ES-I3 (cell line): ENCODE data around the gene NCK2.

Source experiments
- H3K36me3 ChIP-seq: 2 replicates; pipeline ENCODE4 v1.6.1; 2013; ENCODE audit warnings: mild to moderate bottlenecking, low read length, control low read depth, moderate library complexity; ENCODE audit not compliant: insufficient read depth
- H3K4me1 ChIP-seq: 2 replicates; pipeline ENCODE4 v1.6.1; 2013; ENCODE audit warnings: mild to moderate bottlenecking, control low read depth, low read length; ENCODE audit not compliant: insufficient read depth
- H3K9ac ChIP-seq: 2 replicates; pipeline ENCODE4 v1.6.1; 2013; ENCODE audit warnings: low read depth, mild to moderate bottlenecking, low read length, moderate library complexity
- H3K9me3 ChIP-seq: 2 replicates; pipeline ENCODE4 v1.6.1; 2013; ENCODE audit warnings: mild to moderate bottlenecking, low read length, moderate library complexity; ENCODE audit not compliant: control insufficient read depth, insufficient read depth

The NCK2 gene

DNA sequence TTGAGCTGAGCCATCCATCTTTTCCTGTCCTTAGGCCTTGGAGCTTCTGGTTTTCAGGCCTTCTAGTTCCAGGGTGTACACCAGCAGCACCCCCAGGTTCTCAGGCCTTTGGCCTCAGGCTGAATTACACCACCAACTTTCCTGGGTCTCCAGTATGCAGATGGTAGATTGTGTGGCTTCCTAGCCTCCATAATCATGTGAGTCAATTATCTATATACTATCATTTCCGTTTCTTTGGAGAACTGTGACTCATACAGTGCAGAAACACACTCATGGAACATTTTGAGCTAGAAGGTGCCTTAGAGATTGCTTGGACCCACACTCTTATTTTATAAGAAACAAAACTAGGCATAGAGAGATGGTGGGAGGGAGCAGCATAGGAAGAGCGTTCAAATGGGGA, 167.4 kb downstream of the NCK2 start:
- H3K9me3 ChIP-seq = no peaks in the 10 kb centered on the region

DNA sequence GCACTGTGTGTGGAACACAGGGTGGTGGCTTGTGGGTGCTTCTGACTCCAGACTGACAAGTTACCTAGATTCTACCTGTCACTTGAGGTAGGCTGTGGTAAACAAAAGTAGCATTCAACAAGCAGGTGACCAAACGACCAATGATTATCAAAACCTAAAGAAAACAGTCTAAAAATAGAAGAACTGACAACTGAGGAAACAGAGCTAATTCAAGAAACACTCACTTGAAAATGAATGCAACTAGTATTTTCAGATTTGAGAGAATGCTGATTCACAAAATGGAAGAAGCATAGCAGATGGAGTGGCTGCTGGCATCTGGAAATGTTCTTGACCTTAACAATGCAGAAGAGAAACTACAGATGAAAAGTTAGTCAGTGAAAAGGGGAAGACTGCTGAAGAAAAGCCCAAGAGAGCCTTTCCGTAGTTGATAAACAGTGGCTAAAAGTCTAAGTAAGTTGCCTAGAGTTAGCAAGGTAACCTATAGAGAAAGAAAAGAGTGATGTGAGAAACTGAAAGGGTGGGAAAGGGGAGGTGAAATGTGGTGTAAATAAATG, 170.4 kb downstream of the NCK2 start:
- Histone ChIP-seq H3K9ac (no peak overlapping the region), H3K36me3 (no peaks in the 10 kb centered on the region), H3K9me3 (no peaks in the 10 kb centered on the region), H3K4me1 (no peaks in the 10 kb centered on the region)

More for the DNA sequence above, 167.4 kb downstream of the NCK2 start:
- Histone ChIP-seq H3K4me1 (no peaks in the 10 kb centered on the region), H3K36me3 (no peaks in the 10 kb centered on the region), H3K9ac (no peak overlapping the region)

DNA sequence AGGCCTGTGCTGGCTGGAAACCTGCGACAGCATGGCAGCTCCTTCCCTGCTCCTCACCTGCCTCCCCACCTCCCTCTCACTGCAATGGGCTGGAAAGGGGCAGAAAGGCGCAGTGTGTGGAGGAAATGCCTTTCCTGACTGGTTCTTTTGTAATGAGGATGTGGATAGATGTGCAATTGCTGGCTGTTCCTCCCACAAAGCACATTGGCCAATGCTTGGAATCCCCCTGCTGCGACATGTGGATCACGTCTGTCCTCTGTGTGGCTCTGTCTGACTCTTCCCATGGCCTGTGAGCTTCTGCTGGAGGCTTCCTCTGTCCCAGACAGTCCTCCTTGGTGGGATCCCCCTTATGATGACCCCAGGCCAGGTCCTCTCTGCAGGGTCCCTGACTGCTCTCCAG, 172.5 kb downstream of the NCK2 start:
- no peaks in the 10 kb centered on the region for H3K4me1 ChIP-seq
- H3K9me3 ChIP-seq = no peaks in the 10 kb centered on the region; the same call in 1 of the 2 replicates
- H3K36me3 ChIP-seq = no peaks in the 10 kb centered on the region
- no peak overlapping the region for H3K9ac ChIP-seq

DNA sequence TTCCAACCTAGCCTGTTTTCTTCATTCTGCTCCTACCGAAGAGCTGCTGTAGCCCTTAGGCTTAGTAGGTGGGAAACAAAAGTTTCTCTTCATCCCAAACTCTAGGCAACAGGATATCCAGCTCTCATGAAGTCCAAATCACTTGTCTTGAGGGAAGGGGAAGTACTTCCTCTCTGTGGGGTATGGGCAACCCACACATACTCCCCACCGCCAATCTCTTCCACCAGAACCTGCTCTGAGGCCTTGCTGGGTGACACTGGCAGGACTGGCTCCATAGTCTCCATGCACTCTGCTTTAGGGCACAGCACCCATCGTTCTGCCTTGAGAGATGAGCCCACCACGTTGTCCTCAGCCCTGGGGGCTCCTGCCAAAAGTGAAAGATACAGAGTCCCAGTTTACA, 173.0 kb downstream of the NCK2 start:
- no peaks in the 10 kb centered on the region for H3K4me1 ChIP-seq
- no peak overlapping the region for H3K9ac ChIP-seq
- H3K9me3 ChIP-seq = no peaks in the 10 kb centered on the region; the same call in 1 of the 2 replicates
- no peaks in the 10 kb centered on the region for H3K36me3 ChIP-seq

DNA sequence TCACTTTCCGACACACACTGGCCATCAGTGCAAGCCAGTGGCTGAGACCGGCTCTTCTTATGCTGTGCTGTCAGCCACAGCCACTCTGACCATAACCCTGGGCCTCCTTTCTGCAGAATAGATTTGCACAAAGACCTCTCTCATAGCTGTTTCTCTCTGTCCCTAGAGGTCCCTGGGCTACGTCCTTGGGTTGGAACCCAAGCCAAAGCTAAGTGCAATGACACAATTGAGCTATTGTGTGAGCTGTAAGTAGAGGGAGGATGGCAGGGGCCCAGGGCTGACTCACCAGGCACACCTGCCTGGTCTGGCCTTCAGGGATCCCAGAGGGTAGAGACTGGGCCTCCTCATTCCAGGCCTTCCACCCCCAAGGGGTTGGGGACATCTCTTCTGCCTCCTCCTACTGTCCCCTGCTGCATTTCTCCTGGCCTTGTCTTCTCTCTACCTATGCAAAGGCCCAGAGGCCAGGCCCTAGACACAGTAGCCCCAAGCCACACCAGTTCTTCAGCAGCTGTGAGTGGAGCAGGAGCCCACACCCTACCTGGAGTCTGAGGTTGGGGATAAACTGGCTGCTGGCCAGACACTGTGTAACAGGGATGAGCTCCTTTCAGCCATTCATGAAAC, 174.6 kb downstream of the NCK2 start:
- Histone ChIP-seq H3K36me3 (no peaks in the 10 kb centered on the region), H3K4me1 (no peaks in the 10 kb centered on the region), H3K9ac (no peak overlapping the region), H3K9me3 (no peaks in the 10 kb centered on the region; the same call in 1 of the 2 replicates)

DNA sequence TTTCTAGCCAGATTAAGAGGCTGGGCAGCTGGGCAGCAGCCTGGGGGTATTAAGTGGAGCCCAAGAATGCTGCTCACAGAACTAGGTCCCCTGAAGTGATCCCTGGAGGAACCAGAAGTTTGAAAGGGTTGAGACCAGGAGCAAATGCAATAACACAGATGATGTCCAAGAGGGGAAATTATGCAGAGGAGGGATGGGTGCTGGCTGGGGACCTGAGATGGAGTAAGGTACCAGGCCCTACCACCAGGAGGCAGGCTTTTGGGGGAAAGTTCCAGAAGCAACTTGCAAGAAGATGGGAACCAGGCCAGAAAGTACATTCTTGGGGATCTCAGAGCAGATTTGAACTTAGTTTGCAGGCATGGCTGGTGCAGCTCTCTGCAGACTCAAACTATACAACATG, 175.1 kb downstream of the NCK2 start:
- no peaks in the 10 kb centered on the region for H3K36me3 ChIP-seq
- H3K9ac ChIP-seq = no peak overlapping the region

DNA sequence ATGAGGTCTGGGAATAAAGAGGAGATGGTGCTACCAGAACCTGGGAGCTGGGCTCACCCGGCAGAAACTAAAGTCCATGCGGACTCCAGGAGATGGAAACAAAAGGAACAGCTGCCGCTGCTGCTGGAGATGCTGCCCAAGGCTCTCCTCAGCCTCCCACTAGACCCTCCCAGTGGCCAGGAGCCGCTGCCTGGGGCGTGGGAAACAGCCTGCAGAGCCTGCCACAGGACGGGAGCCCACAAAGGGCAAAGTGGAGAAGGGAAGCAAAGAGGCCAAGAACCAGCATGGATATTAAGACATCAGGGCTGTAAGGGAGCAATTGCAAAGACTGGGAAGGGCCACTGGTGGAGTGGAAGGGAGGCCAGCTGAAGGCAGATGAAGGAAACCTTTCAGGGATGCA, 179.6 kb downstream of the NCK2 start:
- H3K4me1 ChIP-seq = no peaks in the 10 kb centered on the region
- no peaks in the 10 kb centered on the region; the same call in 1 of the 2 replicates for H3K9me3 ChIP-seq
- no peak overlapping the region for H3K9ac ChIP-seq
- H3K36me3 ChIP-seq = no peaks in the 10 kb centered on the region

More for the DNA sequence above, 175.1 kb downstream of the NCK2 start:
- H3K9me3 ChIP-seq = no peaks in the 10 kb centered on the region; the same call in 1 of the 2 replicates
- no peaks in the 10 kb centered on the region for H3K4me1 ChIP-seq

DNA sequence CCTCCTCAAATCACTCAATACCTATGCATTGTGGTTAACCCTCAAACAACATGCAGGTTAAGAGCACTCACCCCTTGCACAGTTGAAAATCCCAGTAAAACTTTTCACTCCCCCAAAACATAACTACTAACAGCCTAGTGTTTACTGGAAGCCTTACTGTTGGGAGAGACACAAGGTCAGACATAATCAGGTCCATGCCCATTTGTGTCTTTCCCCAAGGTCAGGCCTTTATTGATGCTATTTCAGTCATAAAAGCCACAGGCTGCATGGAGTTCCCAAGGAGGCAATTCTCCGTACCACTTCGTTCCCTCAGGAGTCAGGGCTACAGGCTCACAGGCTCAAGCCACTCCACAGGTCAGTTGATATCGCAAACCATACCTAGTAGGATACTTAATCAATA, 180.2 kb downstream of the NCK2 start:
- Histone ChIP-seq H3K9ac (no peak overlapping the region), H3K36me3 (no peaks in the 10 kb centered on the region)

DNA sequence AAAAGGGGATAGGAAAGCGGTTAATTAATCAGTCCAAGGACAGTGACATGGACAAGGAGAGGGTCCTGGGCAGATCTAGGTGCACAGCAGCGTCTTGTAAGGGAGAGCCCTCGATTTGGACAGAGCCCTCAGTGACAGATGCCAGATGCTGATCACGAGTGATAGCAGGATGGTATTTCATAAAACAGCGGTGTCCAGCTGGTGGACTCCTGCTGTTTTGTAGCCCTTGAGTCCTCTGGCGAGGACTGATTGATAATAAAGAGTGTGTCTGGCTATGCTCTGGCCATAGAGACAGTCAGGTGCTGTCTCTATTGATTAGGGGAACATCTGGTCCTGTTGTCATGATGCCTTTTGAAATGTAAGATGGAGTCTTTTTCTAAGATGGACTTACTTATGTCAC, 180.7 kb downstream of the NCK2 start:
- no peaks in the 10 kb centered on the region; the same call in 1 of the 2 replicates for H3K9me3 ChIP-seq

More for the DNA sequence above, 180.2 kb downstream of the NCK2 start:
- Histone ChIP-seq H3K4me1 (no peaks in the 10 kb centered on the region), H3K9me3 (no peaks in the 10 kb centered on the region; the same call in 1 of the 2 replicates)

DNA sequence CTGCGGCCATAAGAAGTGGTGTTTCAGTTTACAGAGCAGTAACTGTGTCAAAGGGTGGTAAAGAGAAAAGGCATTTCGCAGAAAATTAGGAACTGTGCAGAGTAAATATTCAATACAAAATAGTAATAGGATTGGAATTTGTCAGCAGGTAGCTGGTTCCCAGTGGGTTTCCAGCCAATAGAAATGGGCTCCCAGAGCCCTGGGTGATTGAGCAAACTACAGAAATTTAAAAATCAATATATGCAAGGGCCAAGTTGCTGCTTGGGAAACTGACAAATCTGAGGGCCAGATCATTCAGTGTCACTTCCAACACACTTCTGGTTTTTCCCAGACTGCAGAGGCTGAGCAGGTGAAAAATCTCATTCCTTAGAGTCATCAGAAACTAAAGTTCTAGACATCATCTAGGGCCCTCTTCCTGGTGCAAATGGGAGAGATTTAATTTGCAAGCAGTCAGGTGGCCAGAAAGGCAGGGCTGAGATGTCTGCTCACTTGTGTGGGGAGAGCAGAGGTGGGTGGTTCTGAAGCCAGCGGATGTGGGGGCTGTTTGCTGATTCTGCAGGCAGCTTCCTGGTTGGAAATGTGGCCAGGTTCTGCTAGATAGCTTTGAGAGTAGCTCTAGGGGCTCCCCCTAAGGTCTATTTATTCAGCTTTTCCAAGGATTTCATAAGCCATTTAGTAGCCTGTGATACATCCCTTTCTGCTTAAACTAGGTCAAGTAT, 182.4 kb downstream of the NCK2 start:
- no peaks in the 10 kb centered on the region for H3K36me3 ChIP-seq
- no peaks in the 10 kb centered on the region for H3K9me3 ChIP-seq
- H3K9ac ChIP-seq = no peak overlapping the region
- no peaks in the 10 kb centered on the region for H3K4me1 ChIP-seq

More for the DNA sequence above, 180.7 kb downstream of the NCK2 start:
- no peaks in the 10 kb centered on the region for H3K36me3 ChIP-seq
- no peaks in the 10 kb centered on the region for H3K4me1 ChIP-seq
- no peak overlapping the region for H3K9ac ChIP-seq

DNA sequence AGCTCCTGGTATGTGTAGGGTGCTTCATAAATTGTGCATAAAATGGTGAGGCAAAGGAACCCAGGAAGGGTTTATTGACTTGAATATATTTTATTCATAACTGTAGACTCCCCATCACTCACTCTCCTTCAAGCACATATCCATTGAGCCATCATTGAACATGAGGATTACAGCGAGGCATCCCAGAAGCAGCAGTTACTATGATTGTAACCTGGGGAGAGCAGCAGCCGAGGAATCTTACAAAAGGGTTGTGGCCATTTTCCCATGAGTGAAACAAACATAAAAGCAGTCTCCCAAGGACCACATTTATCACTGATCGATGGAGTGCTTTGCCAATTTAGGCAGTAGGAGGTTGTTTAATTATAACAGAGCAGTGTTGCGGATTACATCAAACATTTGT, 183.4 kb downstream of the NCK2 start:
- Histone ChIP-seq H3K9me3 (no peaks in the 10 kb centered on the region), H3K4me1 (no peaks in the 10 kb centered on the region), H3K9ac (no peak overlapping the region)

DNA sequence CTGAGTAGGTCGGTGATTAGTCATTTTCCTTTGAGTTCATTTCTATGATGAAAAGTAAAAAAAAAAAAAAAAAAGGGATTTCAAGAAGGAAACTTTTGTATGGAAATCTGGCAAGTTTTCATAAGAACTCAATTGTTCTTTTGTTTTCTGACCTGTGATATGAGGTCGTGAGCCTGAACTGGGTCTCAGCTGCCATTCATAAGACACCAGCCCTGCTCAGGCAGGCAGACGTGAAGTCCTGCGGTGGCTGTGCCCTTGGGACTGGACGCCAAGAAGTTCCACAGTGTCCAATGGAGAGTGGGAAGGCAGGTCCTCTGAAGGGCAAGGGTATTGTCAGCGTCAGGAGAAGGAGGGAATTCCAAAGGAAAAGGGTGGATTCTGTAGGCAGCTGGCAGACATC, 183.9 kb downstream of the NCK2 start:
- Histone ChIP-seq H3K9me3 (0 out of 2 replicates have a peak, but pooled peaks cover under 1% of the 10 kb centered on the region), H3K36me3 (no peaks in the 10 kb centered on the region), H3K4me1 (no peaks in the 10 kb centered on the region), H3K9ac (no peak overlapping the region)

More for the DNA sequence above, 183.4 kb downstream of the NCK2 start:
- H3K36me3 ChIP-seq = no peaks in the 10 kb centered on the region

DNA sequence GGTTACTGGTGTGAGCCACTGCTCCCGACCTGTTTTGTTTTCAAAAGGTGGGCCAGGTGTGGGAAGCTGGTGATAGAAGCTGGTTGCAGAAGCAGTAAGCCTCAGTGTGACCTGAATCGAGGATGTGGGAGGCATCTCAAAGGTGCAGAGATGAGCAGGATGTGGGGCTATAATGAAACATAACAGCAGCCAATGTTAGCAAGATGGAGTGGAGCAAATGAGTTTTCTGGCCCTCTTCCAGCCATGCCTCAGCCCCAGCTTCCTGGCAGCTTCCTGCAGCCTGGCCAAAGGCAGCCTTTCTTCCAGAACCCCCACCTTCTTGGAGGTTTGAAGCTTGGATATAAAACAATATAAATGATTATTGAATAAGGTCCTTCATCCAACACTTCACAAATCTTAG, 184.8 kb downstream of the NCK2 start:
- Histone ChIP-seq H3K9me3 (0 out of 2 replicates have a peak, but pooled peaks cover 2% of the 10 kb centered on the region), H3K36me3 (no peaks in the 10 kb centered on the region), H3K9ac (no peak overlapping the region), H3K4me1 (no peaks in the 10 kb centered on the region)

DNA sequence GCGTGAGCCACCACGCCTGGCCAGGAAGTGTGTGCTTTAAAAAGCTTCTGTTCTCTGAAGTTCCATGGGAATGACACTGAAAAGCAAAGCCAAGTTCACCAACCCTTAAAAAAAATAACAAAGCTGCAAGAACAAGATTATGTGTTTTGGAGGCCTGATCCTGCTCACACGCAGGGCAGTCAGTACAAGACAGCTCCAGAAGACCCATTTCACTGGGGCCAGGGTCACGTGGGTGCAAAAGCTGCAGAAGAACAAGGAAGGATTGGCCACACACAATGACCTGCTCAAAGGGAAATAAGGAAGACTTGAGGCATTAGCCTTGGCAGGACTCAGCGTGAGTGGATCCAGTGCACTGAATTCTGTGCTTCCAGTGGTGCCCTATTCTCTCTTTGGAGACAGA, 187.9 kb downstream of the NCK2 start:
- H3K9ac ChIP-seq = no peak overlapping the region
- no peaks in the 10 kb centered on the region for H3K36me3 ChIP-seq
- 0 out of 2 replicates have a peak, but pooled peaks cover 2% of the 10 kb centered on the region for H3K9me3 ChIP-seq
- H3K4me1 ChIP-seq = no peaks in the 10 kb centered on the region

DNA sequence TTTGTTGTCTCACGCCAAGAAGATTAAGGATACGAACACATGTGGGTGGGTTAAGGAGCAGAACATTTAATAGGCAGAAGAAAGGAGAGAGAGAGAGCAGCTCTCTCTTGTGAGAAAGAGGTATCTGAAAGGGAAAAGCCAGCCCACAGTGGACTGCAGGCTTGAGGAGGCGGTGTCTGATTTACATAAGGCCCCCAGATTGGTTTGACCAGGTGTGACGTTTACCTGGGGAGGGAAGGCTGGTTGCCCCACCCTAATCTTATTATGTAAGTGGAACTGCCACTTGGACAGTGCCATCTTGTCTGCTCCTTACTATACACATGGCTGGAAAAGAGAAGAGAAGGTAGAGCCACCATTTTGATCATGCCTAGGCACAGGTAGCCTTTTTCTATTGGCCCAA, 189.2 kb downstream of the NCK2 start:
- Histone ChIP-seq H3K36me3 (no peaks in the 10 kb centered on the region), H3K4me1 (no peaks in the 10 kb centered on the region), H3K9ac (no peak overlapping the region), H3K9me3 (0 out of 2 replicates have a peak, but pooled peaks cover 2% of the 10 kb centered on the region)
